HepG2 (cell line): ENCODE measurements around the gene LACTBL1. TPM values are rescaled to one million over a fixed set of nuclear protein-coding genes. Genes with fewer than 3 reads are reported as not detected.
A peak's percentile ranks its signal among the peaks of the same experiment; 100 is the strongest.

ENCODE experiments used
- BRD4 ChIP-seq: sonication (generic); formaldehyde crosslinking; IDR thresholded peaks from 2 replicates; pipeline ENCODE4 v1.4.0; 2020; ENCODE audit warnings: missing genetic modification reagents
- HMGA1 ChIP-seq: sonication (generic); formaldehyde crosslinking; conservative IDR thresholded peaks from 2 replicates; pipeline ENCODE4 v1.4.0; 2020; ENCODE audit warnings: missing genetic modification reagents
- JARID2 ChIP-seq: sonication (generic); formaldehyde crosslinking; IDR thresholded peaks from 2 replicates; pipeline ENCODE4 v1.8.1; 2023; ENCODE audit warnings: missing genetic modification reagents, inconsistent platforms; ENCODE audit not compliant: insufficient replicate concordance
- JUN ChIP-seq: sonication (generic); formaldehyde crosslinking; IDR thresholded peaks from 2 replicates; pipeline ENCODE4 v1.4.0; 2020; ENCODE audit warnings: mild to moderate bottlenecking, missing genetic modification reagents
- KDM3A ChIP-seq: IDR thresholded peaks from 2 replicates; pipeline ENCODE4 v1.6.1; 2018; ENCODE audit warnings: low read depth, missing compliant biosample characterization
- MED13 ChIP-seq: sonication (generic); formaldehyde crosslinking; IDR thresholded peaks from 2 replicates; pipeline ENCODE4 v1.5.0; 2020; ENCODE audit warnings: missing genetic modification reagents
- MLLT10 ChIP-seq: sonication (generic); formaldehyde crosslinking; IDR thresholded peaks from 2 replicates; pipeline ENCODE4 v1.4.0; 2020; ENCODE audit warnings: missing genetic modification reagents
- MYNN ChIP-seq: sonication (generic); formaldehyde crosslinking; IDR thresholded peaks from 2 replicates; pipeline ENCODE4 v1.4.0; 2020; ENCODE audit warnings: mild to moderate bottlenecking, low read depth, missing genetic modification reagents
- NFKB2 ChIP-seq: sonication (generic); formaldehyde crosslinking; IDR thresholded peaks from 2 replicates; pipeline ENCODE4 v1.4.0; 2020; ENCODE audit warnings: missing genetic modification reagents, borderline replicate concordance
- RARA ChIP-seq: IDR thresholded peaks from 2 replicates; pipeline ENCODE4 v1.6.1; 2016; ENCODE audit warnings: missing genetic modification reagents, missing compliant biosample characterization
- SMC3 ChIP-seq: IDR thresholded peaks from 2 replicates; pipeline ENCODE4 v1.6.1; 2011; ENCODE audit warnings: low read length, improper control_type of control experiment
- SP140L ChIP-seq: sonication (generic); formaldehyde crosslinking; IDR thresholded peaks from 2 replicates; pipeline ENCODE4 v1.4.0; 2020; ENCODE audit warnings: missing genetic modification reagents, borderline replicate concordance
- ZBTB42 ChIP-seq: sonication (generic); formaldehyde crosslinking; IDR thresholded peaks from 2 replicates; pipeline ENCODE4 v1.5.0; 2020; ENCODE audit warnings: mild to moderate bottlenecking, missing genetic modification reagents
- ZFP36L2 ChIP-seq: sonication (generic); formaldehyde crosslinking; IDR thresholded peaks from 2 replicates; pipeline ENCODE4 v1.4.0; 2020; ENCODE audit warnings: missing genetic modification reagents
- ZFP37 ChIP-seq: sonication (generic); formaldehyde crosslinking; IDR thresholded peaks from 2 replicates; pipeline ENCODE4 v1.4.0; 2020; ENCODE audit warnings: missing genetic modification reagents, borderline replicate concordance
- ZNF234 ChIP-seq: sonication (generic); formaldehyde crosslinking; conservative IDR thresholded peaks from 2 replicates; pipeline ENCODE4 v1.5.1; 2020; ENCODE audit warnings: mild to moderate bottlenecking, missing genetic modification reagents
- ZNF235 ChIP-seq: sonication (generic); formaldehyde crosslinking; IDR thresholded peaks from 2 replicates; pipeline ENCODE4 v1.8.1; 2023; ENCODE audit warnings: mild to moderate bottlenecking, missing genetic modification reagents, borderline replicate concordance
- ZNF441 ChIP-seq: sonication (generic); formaldehyde crosslinking; IDR thresholded peaks from 2 replicates; pipeline ENCODE4 v1.7.0; 2021; ENCODE audit warnings: missing genetic modification reagents, borderline replicate concordance
- ZNF496 ChIP-seq: sonication (generic); formaldehyde crosslinking; IDR thresholded peaks from 2 replicates; pipeline ENCODE4 v1.8.1; 2023; ENCODE audit warnings: mild to moderate bottlenecking, moderate library complexity, missing genetic modification reagents; ENCODE audit not compliant: insufficient replicate concordance
- ZNF607 ChIP-seq: sonication (generic); formaldehyde crosslinking; IDR thresholded peaks from 2 replicates; pipeline ENCODE4 v1.5.1; 2020; ENCODE audit warnings: missing genetic modification reagents, mild to moderate bottlenecking, borderline replicate concordance
- ZNF644 ChIP-seq: IDR thresholded peaks from 2 replicates; pipeline ENCODE4 v1.6.1; 2016; ENCODE audit warnings: low read depth
- ZNF660 ChIP-seq: sonication (generic); formaldehyde crosslinking; IDR thresholded peaks from 2 replicates; pipeline ENCODE4 v1.5.1; 2020; ENCODE audit warnings: mild to moderate bottlenecking, low read depth, missing genetic modification reagents, borderline replicate concordance
- ZSCAN21 ChIP-seq: sonication (generic); formaldehyde crosslinking; IDR thresholded peaks from 2 replicates; pipeline ENCODE4 v1.8.0; 2022; ENCODE audit warnings: mild to moderate bottlenecking, missing genetic modification reagents, moderate library complexity, borderline replicate concordance
- polyA plus RNA-seq, 8 experiments: library from polyadenylated mRNA; depleted of rRNA in 3 of 8; stranded (reverse) in 7 of 8; unstranded in 1 of 8; fragments of >200 nt; fragmentation: Illumina TruSeq in 4 of 8; extraction: Trizol in 4 of 8; gene quantifications; 2 replicates each; pipeline versions ENCODE4 v1.2.1 to v1.2.3, GENCODE V29; 2011 to 2016; ENCODE audit warnings: low read depth in 4 of 8, missing spikeins in 1 of 8, mixed read lengths in 1 of 8; ENCODE audit not compliant: insufficient read depth in 1 of 8
- total RNA-seq, 5 experiments: library from RNA; depleted of rRNA; stranded (reverse); fragments of >200 nt; fragmentation: Illumina TruSeq; extraction: Trizol; gene quantifications; 2 replicates each; pipeline ENCODE4 v1.2.3, GENCODE V29; 2016; ENCODE audit warnings: low read depth in 1 of 5
- TF ChIP-seq, protein P1 (sequence below): sonication (generic); formaldehyde crosslinking; IDR thresholded peaks from 2 replicates; pipeline ENCODE4 v1.5.0; 2020; ENCODE audit warnings: mild to moderate bottlenecking, low read depth, missing genetic modification reagents, borderline replicate concordance
- TF ChIP-seq, protein P2 (sequence below): sonication (generic); formaldehyde crosslinking; IDR thresholded peaks from 2 replicates; pipeline ENCODE4 v1.4.0; 2020; ENCODE audit warnings: low read depth, mild to moderate bottlenecking, missing genetic modification reagents
- TF ChIP-seq, protein P3 (sequence below): sonication (generic); formaldehyde crosslinking; IDR thresholded peaks from 2 replicates; pipeline ENCODE4 v1.8.0; 2022; ENCODE audit warnings: missing genetic modification reagents, mild to moderate bottlenecking, inconsistent platforms, borderline replicate concordance
- TF ChIP-seq, protein P4 (sequence below): sonication (generic); formaldehyde crosslinking; IDR thresholded peaks from 2 replicates; pipeline ENCODE4 v1.4.0; 2020; ENCODE audit warnings: mild to moderate bottlenecking, missing genetic modification reagents

LACTBL1 gene
- total and polyA plus RNA-seq, 2 of the 13 experiments (the other 11 are each of a cell fraction or from before 2014, with no cell fraction given), result 0.12 to 1.3 TPM

DNA sequence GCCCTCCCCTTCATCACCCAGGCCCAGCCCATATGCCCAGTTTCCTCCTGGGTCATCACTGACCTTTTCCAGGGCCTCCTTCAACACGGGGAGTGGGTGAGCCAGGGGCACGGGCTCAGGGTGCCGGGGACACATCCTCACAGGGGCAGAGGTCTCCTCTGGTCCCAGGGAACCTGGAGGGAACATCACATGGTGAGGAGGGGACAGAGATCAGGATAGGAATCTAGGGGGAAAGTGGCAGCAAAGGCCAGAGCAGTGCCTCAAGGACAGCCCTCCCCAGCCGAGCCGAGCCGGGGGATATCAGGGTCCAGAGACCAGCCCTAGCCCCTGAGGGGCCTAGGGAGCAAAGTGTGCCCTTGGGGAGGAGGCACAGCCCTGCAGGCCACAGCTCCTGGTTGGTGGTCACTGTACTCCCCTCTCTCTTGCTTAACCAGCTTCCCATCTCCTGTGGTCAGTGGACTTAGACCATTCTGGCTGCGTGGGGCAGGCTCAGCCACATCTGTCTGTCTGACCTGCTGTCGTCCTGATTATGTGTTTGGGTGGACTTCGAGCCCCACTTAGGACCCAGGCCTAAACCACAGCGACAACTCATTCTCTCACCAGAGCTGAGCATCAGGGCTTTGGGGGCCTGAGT, 9.5 kb downstream of the LACTBL1 start (continued):
- TF ChIP-seq ZNF234 (CRISPR knock-in tag) (0 out of 2 replicates have a peak, but pooled peaks have one; percentile 39), MYNN (no peak), BRD4 (CRISPR knock-in tag) (no peak), ZSCAN21 (CRISPR knock-in tag) (no peak), SP140L (CRISPR knock-in tag) (no peak), MLLT10 (CRISPR knock-in tag) (no peak), MED13 (CRISPR knock-in tag) (no peak; the same call in 1 of the 2 replicates), ZNF235 (CRISPR knock-in tag) (no peak), ZNF660 (no peak), ZNF607 (CRISPR knock-in tag) (no peak; the same call in 1 of the 2 replicates), KDM3A (CRISPR knock-in tag) (no peak), SMC3 (no peak), ZNF644 (CRISPR knock-in tag) (peak; percentile 29; the same call in 1 of the 2 replicates), RARA (CRISPR knock-in tag) (peak; percentile 44; the same call in 1 of the 2 replicates), NFKB2 (CRISPR knock-in tag) (no peak), ZFP36L2 (CRISPR knock-in tag) (no peak), ZFP37 (CRISPR knock-in tag) (0 out of 2 replicates have a peak, but pooled peaks have one; percentile 34), JUN (CRISPR knock-in tag) (no peak), ZNF441 (CRISPR knock-in tag) (no peak), HMGA1 (no peak), JARID2 (CRISPR knock-in tag) (no peak), ZBTB42 (CRISPR knock-in tag) (peak; percentile 98), ZNF496 (CRISPR knock-in tag) (no peak)
- TF ChIP-seq, protein P1, sequence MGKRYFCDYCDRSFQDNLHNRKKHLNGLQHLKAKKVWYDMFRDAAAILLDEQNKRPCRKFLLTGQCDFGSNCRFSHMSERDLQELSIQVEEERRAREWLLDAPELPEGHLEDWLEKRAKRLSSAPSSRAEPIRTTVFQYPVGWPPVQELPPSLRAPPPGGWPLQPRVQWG, result no peak
- TF ChIP-seq, protein P2, sequence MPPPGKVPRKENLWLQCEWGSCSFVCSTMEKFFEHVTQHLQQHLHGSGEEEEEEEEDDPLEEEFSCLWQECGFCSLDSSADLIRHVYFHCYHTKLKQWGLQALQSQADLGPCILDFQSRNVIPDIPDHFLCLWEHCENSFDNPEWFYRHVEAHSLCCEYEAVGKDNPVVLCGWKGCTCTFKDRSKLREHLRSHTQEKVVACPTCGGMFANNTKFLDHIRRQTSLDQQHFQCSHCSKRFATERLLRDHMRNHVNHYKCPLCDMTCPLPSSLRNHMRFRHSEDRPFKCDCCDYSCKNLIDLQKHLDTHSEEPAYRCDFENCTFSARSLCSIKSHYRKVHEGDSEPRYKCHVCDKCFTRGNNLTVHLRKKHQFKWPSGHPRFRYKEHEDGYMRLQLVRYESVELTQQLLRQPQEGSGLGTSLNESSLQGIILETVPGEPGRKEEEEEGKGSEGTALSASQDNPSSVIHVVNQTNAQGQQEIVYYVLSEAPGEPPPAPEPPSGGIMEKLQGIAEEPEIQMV (CRISPR knock-in tag), result peak; percentile 45; the same call in 1 of the 2 replicates
- TF ChIP-seq, protein P3, sequence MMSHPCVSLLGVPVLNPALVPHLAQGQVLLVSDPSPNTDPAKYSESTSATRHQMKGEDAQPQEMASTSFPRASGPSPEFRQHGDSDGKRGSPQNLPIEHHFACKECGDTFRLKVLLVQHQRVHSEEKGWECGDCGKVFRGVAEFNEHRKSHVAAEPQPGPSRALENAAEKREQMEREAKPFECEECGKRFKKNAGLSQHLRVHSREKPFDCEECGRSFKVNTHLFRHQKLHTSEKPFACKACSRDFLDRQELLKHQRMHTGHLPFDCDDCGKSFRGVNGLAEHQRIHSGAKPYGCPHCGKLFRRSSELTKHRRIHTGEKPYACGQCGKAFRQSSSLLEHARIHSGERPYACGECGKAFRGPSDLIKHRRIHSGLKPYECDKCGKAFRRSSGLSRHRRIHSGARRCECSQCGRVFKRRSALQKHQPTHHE (CRISPR knock-in tag), result no peak
- TF ChIP-seq, protein P4, sequence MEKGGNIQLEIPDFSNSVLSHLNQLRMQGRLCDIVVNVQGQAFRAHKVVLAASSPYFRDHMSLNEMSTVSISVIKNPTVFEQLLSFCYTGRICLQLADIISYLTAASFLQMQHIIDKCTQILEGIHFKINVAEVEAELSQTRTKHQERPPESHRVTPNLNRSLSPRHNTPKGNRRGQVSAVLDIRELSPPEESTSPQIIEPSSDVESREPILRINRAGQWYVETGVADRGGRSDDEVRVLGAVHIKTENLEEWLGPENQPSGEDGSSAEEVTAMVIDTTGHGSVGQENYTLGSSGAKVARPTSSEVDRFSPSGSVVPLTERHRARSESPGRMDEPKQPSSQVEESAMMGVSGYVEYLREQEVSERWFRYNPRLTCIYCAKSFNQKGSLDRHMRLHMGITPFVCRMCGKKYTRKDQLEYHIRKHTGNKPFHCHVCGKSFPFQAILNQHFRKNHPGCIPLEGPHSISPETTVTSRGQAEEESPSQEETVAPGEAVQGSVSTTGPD, result no peak
